Thoracic aorta (tissue), 2 donors: Measurements from ENCODE around the gene DCXR. TPM values are rescaled to one million over a fixed set of nuclear protein-coding genes. Genes with fewer than 3 reads are reported as not detected.

Experiments
- ATAC-seq: fragments of 150-250 bp; one replicate; pipeline ENCODE4 v1.8.0; 2017; ENCODE audit warnings: low read depth; ENCODE audit not compliant: insufficient number of reproducible peaks, low FRiP score
- DNase-seq: peaks from one replicate; pipeline ENCODE4 v3.0.0-alpha.2; 2020; ENCODE audit warnings: low spot score
- H3K27ac ChIP-seq, 2 donors: fragments of 200-600 bp; sonication (generic); 1 replicate in 1 of 2; 2 replicates in 1 of 2; pipeline ENCODE4 v1.5.1; 2016; ENCODE audit warnings: mild to moderate bottlenecking in 2 of 2, moderate library complexity in 2 of 2
- H3K27me3 ChIP-seq: fragments of 200-600 bp; sonication (generic); replicated peaks from 2 replicates; pipeline ENCODE4 v1.6.0; 2016; ENCODE audit warnings: mild to moderate bottlenecking; ENCODE audit not compliant: insufficient read depth
- H3K36me3 ChIP-seq: fragments of 200-600 bp; sonication (generic); one replicate; pipeline ENCODE4 v1.5.1; 2016
- H3K4me1 ChIP-seq, 2 donors: fragments of 200-600 bp; sonication (generic); 1 replicate in 1 of 2; 2 replicates in 1 of 2; pipeline versions ENCODE4 v1.5.1 to v1.6.0; 2016; ENCODE audit warnings: low read depth in 2 of 2, mild to moderate bottlenecking in 1 of 2; ENCODE audit not compliant: control insufficient read depth in 1 of 2
- H3K4me3 ChIP-seq: fragments of 200-600 bp; sonication (generic); 2 replicates; pipeline ENCODE4 v1.5.1; 2016; ENCODE audit warnings: mild to moderate bottlenecking
- H3K9me3 ChIP-seq: fragments of 200-600 bp; sonication (generic); 2 replicates; pipeline ENCODE4 v1.5.1; 2016
- CTCF ChIP-seq: fragments of 200-600 bp; sonication (generic); IDR thresholded peaks from one replicate; pipeline ENCODE4 v1.5.1; 2019; ENCODE audit warnings: antibody characterized with exemption
- total RNA-seq, 2 donors: library from RNA; depleted of rRNA; stranded (reverse); fragments of >200 nt; gene quantifications; one replicate each; pipeline versions ENCODE4 v1.1.0 to v1.2.3, GENCODE V29; 2016

Gene DCXR
- total RNA-seq, 2 donors from 2014 or later: 33.9 to 87.1 TPM

- ATAC-seq (no peak), DNase-seq (no peak)
- no peaks in the 10 kb centered on the region for H3K27me3 ChIP-seq
- H3K36me3 ChIP-seq: peaks cover 82% of the 10 kb centered on the region
- H3K9me3 ChIP-seq: no peaks in the 10 kb centered on the region
- no peak for TF ChIP-seq CTCF
- no peak overlapping the region for H3K4me3 ChIP-seq
- H3K27ac ChIP-seq: no peak overlapping the region
- no peaks in the 10 kb centered on the region for H3K4me1 ChIP-seq
Measured at GRCh38 chr17:82083533-82084359, 46.2 kb upstream of the DCXR start.

GRCh38 chr17:82083009-82083408, 45.5 kb upstream of the DCXR start:
- ATAC-seq: no peak
- DNase-seq: no peak
- no peaks in the 10 kb centered on the region for H3K4me1 ChIP-seq
- H3K9me3 ChIP-seq: no peaks in the 10 kb centered on the region
- no peak overlapping the region for H3K27ac ChIP-seq
- no peak for TF ChIP-seq CTCF
- no peak overlapping the region for H3K4me3 ChIP-seq
- H3K27me3 ChIP-seq: no peaks in the 10 kb centered on the region
- H3K36me3 ChIP-seq: peaks cover 75% of the 10 kb centered on the region

GRCh38 chr17:82082456-82082855, 45.0 kb upstream of the DCXR start:
- DNase-seq (no peak), ATAC-seq (no peak)
- Histone ChIP-seq H3K4me1 (no peaks in the 10 kb centered on the region), H3K4me3 (no peak overlapping the region), H3K9me3 (no peaks in the 10 kb centered on the region), H3K27ac (no peak overlapping the region), H3K27me3 (no peaks in the 10 kb centered on the region), H3K36me3 (peaks cover 69% of the 10 kb centered on the region)
- no peak for TF ChIP-seq CTCF

- DNase-seq: no peak
- peaks cover 66% of the 10 kb centered on the region for H3K36me3 ChIP-seq
- no peaks in the 10 kb centered on the region for H3K9me3 ChIP-seq
- H3K27me3 ChIP-seq: no peaks in the 10 kb centered on the region
- no peak overlapping the region for H3K27ac ChIP-seq
- H3K4me3 ChIP-seq: no peak overlapping the region
- no peaks in the 10 kb centered on the region for H3K4me1 ChIP-seq
- no peak for ATAC-seq
- TF ChIP-seq CTCF: no peak
Measured at GRCh38 chr17:82081966-82082365, 44.5 kb upstream of the DCXR start.

GRCh38 chr17:82081546-82081945, 44.0 kb upstream of the DCXR start:
- ATAC-seq (no peak), DNase-seq (no peak)
- Histone ChIP-seq H3K36me3 (peaks cover 62% of the 10 kb centered on the region), H3K4me1 (no peaks in the 10 kb centered on the region), H3K27me3 (no peaks in the 10 kb centered on the region), H3K4me3 (no peak overlapping the region), H3K27ac (no peak overlapping the region), H3K9me3 (no peaks in the 10 kb centered on the region)
- no peak for TF ChIP-seq CTCF
